ENCODE data around the gene RGMB. TPM values are rescaled to one million over a fixed set of nuclear protein-coding genes. Genes with fewer than 3 reads are reported as not detected.

The RGMB gene
- total RNA-seq, 3 donors from 2014 or later: 22.0 to 23.1 (median 22.1) TPM

GRCh38 chr5:98796197-98796972, 22.9 kb downstream of the RGMB start:
- intact Hi-C loops (cut with DNase I; ENCODE audit: low total_unique reads): no loop called here
- no peaks in the 10 kb centered on the region for H3K27me3 ChIP-seq
- TF ChIP-seq CTCF (IDR thresholded peaks at IDR 0.05): peak; percentile 59 to 76 (median 72)
- no peak for TF ChIP-seq POLR2AphosphoS5 (IDR thresholded peaks at IDR 0.05)
- H3K4me1 ChIP-seq: no peaks in the 10 kb centered on the region
- no peak for DNase-seq (ENCODE audit: low spot score in 2 of 2)
- no peaks in the 10 kb centered on the region for H3K36me3 ChIP-seq
- no peak overlapping the region for H3K27ac ChIP-seq
- H3K9me3 ChIP-seq: no peaks in the 10 kb centered on the region
- H3K4me3 ChIP-seq: no peak overlapping the region

GRCh38 chr5:98798371-98798770, 24.9 kb downstream of the RGMB start:
- DNase-seq (ENCODE audit: low spot score in 2 of 2): no peak
- intact Hi-C loops (cut with DNase I; ENCODE audit: low total_unique reads): no loop called here

DNA sequence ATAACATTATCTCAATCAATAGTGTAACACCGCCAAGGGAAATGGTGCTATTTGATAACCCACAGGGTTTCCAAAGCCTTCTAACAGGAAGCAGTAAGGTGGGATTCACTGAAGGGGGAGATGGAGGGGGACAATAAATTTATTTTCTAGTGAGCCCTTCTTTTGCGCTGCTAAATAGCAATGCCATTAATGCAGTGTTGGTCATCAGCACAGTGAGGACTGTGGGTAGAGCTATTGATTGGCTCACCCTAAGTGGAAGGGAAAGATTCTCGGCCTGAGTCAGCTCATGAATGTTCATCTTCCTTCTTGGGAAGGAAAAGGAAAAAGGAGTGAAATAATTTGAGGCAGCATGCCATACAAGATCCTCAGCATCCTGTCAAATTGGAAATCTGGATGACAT, 25.4 kb downstream of the RGMB start:
- intact Hi-C loops (cut with DNase I; ENCODE audit: low total_unique reads): no loop called here
- no peak for DNase-seq (ENCODE audit: low spot score in 2 of 2)

More at GRCh38 chr5:98798371-98798770, 24.9 kb downstream of the RGMB start:
- TF ChIP-seq CTCF (IDR thresholded peaks at IDR 0.05) (no peak), POLR2AphosphoS5 (IDR thresholded peaks at IDR 0.05) (no peak), POLR2A (IDR thresholded peaks at IDR 0.05) (no peak)
- Histone ChIP-seq H3K36me3 (no peaks in the 10 kb centered on the region), H3K4me1 (no peaks in the 10 kb centered on the region), H3K4me3 (no peak overlapping the region), H3K27ac (no peak overlapping the region), H3K9me3 (no peaks in the 10 kb centered on the region), H3K27me3 (no peaks in the 10 kb centered on the region)

DNA sequence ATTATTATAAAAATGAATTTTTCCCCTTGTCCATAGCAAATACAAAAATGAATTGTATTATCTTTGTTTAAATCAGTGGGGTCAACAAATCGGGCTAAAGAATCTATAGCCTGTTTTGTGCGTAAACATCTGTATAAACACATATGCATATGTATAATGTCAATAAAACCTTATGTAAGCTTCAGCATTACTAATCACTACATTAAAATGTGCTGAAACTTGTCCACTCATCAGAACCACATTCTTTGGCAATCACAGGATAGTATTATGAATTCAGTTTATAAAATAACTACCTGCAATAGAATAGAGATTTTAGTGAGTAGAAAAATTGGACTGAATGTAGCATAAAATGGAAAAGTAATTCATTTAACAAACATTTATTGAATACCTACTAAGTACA, 30.6 kb downstream of the RGMB start:
- Histone ChIP-seq H3K27me3 (no peaks in the 10 kb centered on the region), H3K4me1 (no peaks in the 10 kb centered on the region), H3K4me3 (no peak overlapping the region), H3K9me3 (peaks cover 8 to 19% of the 10 kb centered on the region in 2 donors), H3K27ac (no peak overlapping the region), H3K36me3 (no peaks in the 10 kb centered on the region)
- DNase-seq (ENCODE audit: low spot score in 2 of 2): no peak
- intact Hi-C loops (cut with DNase I; ENCODE audit: low total_unique reads): no loop called here
- TF ChIP-seq POLR2AphosphoS5 (IDR thresholded peaks at IDR 0.05): no peak
- TF ChIP-seq CTCF (IDR thresholded peaks at IDR 0.05): no peak
- no peak for TF ChIP-seq POLR2A (IDR thresholded peaks at IDR 0.05)

More for the DNA sequence above, 25.4 kb downstream of the RGMB start:
- H3K9me3 ChIP-seq: no peaks in the 10 kb centered on the region
- H3K36me3 ChIP-seq: no peaks in the 10 kb centered on the region
- H3K27me3 ChIP-seq: no peaks in the 10 kb centered on the region
- no peak overlapping the region for H3K27ac ChIP-seq
- TF ChIP-seq CTCF (IDR thresholded peaks at IDR 0.05) (no peak), POLR2AphosphoS5 (IDR thresholded peaks at IDR 0.05) (no peak), POLR2A (IDR thresholded peaks at IDR 0.05) (no peak)
- H3K4me1 ChIP-seq: no peaks in the 10 kb centered on the region
- H3K4me3 ChIP-seq: no peak overlapping the region

GRCh38 chr5:98805070-98805469, 31.6 kb downstream of the RGMB start:
- intact Hi-C loops (cut with DNase I; ENCODE audit: low total_unique reads): no loop called here

More at GRCh38 chr5:98805070-98805469, 31.6 kb downstream of the RGMB start:
- no peak for DNase-seq (ENCODE audit: low spot score in 2 of 2)
- Histone ChIP-seq H3K27me3 (no peaks in the 10 kb centered on the region), H3K4me3 (no peak overlapping the region), H3K9me3 (peaks cover 8 to 19% of the 10 kb centered on the region in 2 donors), H3K36me3 (no peaks in the 10 kb centered on the region), H3K4me1 (no peaks in the 10 kb centered on the region), H3K27ac (no peak overlapping the region)
- TF ChIP-seq POLR2AphosphoS5 (IDR thresholded peaks at IDR 0.05): no peak
- TF ChIP-seq POLR2A (IDR thresholded peaks at IDR 0.05): no peak
- TF ChIP-seq CTCF (IDR thresholded peaks at IDR 0.05): no peak
